ENCODE measurements around the gene MMP15. TPM values are rescaled to one million over a fixed set of nuclear protein-coding genes. Genes with fewer than 3 reads are reported as not detected.
A peak's percentile ranks its signal among the peaks of the same experiment; 100 is the strongest.

The MMP15 gene
- total RNA-seq, 1 experiment from 2014 or later = 27.0 TPM

- Histone ChIP-seq H3K27me3 (replicated peaks; ENCODE audit: control insufficient read depth, insufficient read depth, low read length) (no peaks in the 10 kb centered on the region), H3K9me3 (no peaks in the 10 kb centered on the region), H3K4me1 (peaks cover 16% of the 10 kb centered on the region), H3K4me3 (ENCODE audit: low read depth, low read length) (peak overlapping the region; percentile 74), H3K36me3 (ENCODE audit: control insufficient read depth, insufficient read depth, low read length) (no peaks in the 10 kb centered on the region)
- Mint-ChIP-seq H3K9me3 (ENCODE audit: unreplicated experiment) (no peaks in the 10 kb centered on the region), H3K27me3 (ENCODE audit: insufficient read depth, unreplicated experiment) (no peaks in the 10 kb centered on the region), H3K27ac (ENCODE audit: unreplicated experiment) (no peak overlapping the region), H3K36me3 (ENCODE audit: insufficient read depth, unreplicated experiment) (peaks cover 12% of the 10 kb centered on the region), H3K4me1 (ENCODE audit: low read depth, unreplicated experiment) (peaks cover 13% of the 10 kb centered on the region), H3K4me3 (ENCODE audit: unreplicated experiment) (peak overlapping the region; percentile 81)
- no peak for TF ChIP-seq CTCF (IDR thresholded peaks at IDR 0.05; ENCODE audit: insufficient read depth in 1 of 2, low read depth in 1 of 2, low read length in 1 of 2, severe bottlenecking in 1 of 2, unreplicated experiment in 1 of 2)
- no peak for DNase-seq
- BruUV-seq (replicated peaks) = no TSS peak
- CTCF ChIA-PET = interaction anchor here (0.6 to 2.0 kb wide), 8 partner anchors 37 to 121 kb away, joined by 3 to 14 read pairs (median 6); no protein-coding TSS in a partner anchor
- POLR2A ChIA-PET = no interaction called here
- intact Hi-C loops (cut with micrococcal nuclease; ENCODE audit: unreplicated experiment) = loop anchor here (10.0 kb wide), 1 partner anchor 727 kb away; no protein-coding TSS in a partner anchor
These were observed 1.8 kb downstream of the MMP15 start for GRCh38 chr16:58027161-58027915.

- ChIA-PET CTCF (interaction anchor here (0.6 to 1.3 kb wide), 4 partner anchors 39 to 94 kb away, joined by 3 to 9 read pairs (median 5); no protein-coding TSS in a partner anchor), POLR2A (no interaction called here)
- H3K27ac Mint-ChIP-seq (ENCODE audit: unreplicated experiment) = no peak overlapping the region
- H3K9me3 Mint-ChIP-seq (ENCODE audit: unreplicated experiment) = no peaks in the 10 kb centered on the region
- no peaks in the 10 kb centered on the region for H3K27me3 Mint-ChIP-seq (ENCODE audit: insufficient read depth, unreplicated experiment)
- Histone ChIP-seq H3K27me3 (replicated peaks; ENCODE audit: control insufficient read depth, insufficient read depth, low read length) (no peaks in the 10 kb centered on the region), H3K4me1 (peaks cover 21% of the 10 kb centered on the region), H3K36me3 (ENCODE audit: control insufficient read depth, insufficient read depth, low read length) (no peaks in the 10 kb centered on the region), H3K4me3 (ENCODE audit: low read depth, low read length) (no peak overlapping the region), H3K9me3 (no peaks in the 10 kb centered on the region)
- peaks cover 12% of the 10 kb centered on the region for H3K36me3 Mint-ChIP-seq (ENCODE audit: insufficient read depth, unreplicated experiment)
- peak overlapping the region; percentile 81 for H3K4me3 Mint-ChIP-seq (ENCODE audit: unreplicated experiment)
- no TSS peak for BruUV-seq (replicated peaks)
- H3K4me1 Mint-ChIP-seq (ENCODE audit: low read depth, unreplicated experiment) = peaks cover 8% of the 10 kb centered on the region
- no peak for TF ChIP-seq CTCF (IDR thresholded peaks at IDR 0.05; ENCODE audit: insufficient read depth in 1 of 2, low read depth in 1 of 2, low read length in 1 of 2, severe bottlenecking in 1 of 2, unreplicated experiment in 1 of 2)
- DNase-seq = no peak
- intact Hi-C loops (cut with micrococcal nuclease; ENCODE audit: unreplicated experiment) = loop anchor here (10.0 kb wide), 1 partner anchor 727 kb away; no protein-coding TSS in a partner anchor
These were observed 2.4 kb downstream of the MMP15 start for GRCh38 chr16:58027916-58028455.

GRCh38 chr16:58028541-58029070 is 3.1 kb downstream of the MMP15 start:
- intact Hi-C loops (cut with micrococcal nuclease; ENCODE audit: unreplicated experiment) = loop anchor here (10.0 kb wide), 1 partner anchor 726 kb away; no protein-coding TSS in a partner anchor
- no peaks in the 10 kb centered on the region for H3K27me3 ChIP-seq (replicated peaks; ENCODE audit: control insufficient read depth, insufficient read depth, low read length)
- no peak overlapping the region for H3K4me3 Mint-ChIP-seq (ENCODE audit: unreplicated experiment)
- no peak for TF ChIP-seq CTCF (IDR thresholded peaks at IDR 0.05; ENCODE audit: insufficient read depth in 1 of 2, low read depth in 1 of 2, low read length in 1 of 2, severe bottlenecking in 1 of 2, unreplicated experiment in 1 of 2)
- BruUV-seq (replicated peaks) = no TSS peak
- no peak overlapping the region for H3K4me3 ChIP-seq (ENCODE audit: low read depth, low read length)
- H3K27me3 Mint-ChIP-seq (ENCODE audit: insufficient read depth, unreplicated experiment) = no peaks in the 10 kb centered on the region
- H3K36me3 ChIP-seq (ENCODE audit: control insufficient read depth, insufficient read depth, low read length) = no peaks in the 10 kb centered on the region
- ChIA-PET POLR2A (interaction anchor here (0.6 kb wide), 1 partner anchor 331 kb away, joined by 3 read pairs; no protein-coding TSS in a partner anchor), CTCF (interaction anchor here (0.9 to 1.3 kb wide), 2 partner anchors 93 to 101 kb away, joined by 3 to 4 read pairs; partner anchors contain the start of gene CFAP20)
- H3K9me3 Mint-ChIP-seq (ENCODE audit: unreplicated experiment) = no peaks in the 10 kb centered on the region
- H3K27ac Mint-ChIP-seq (ENCODE audit: unreplicated experiment) = no peak overlapping the region
- H3K4me1 ChIP-seq = peaks cover 21% of the 10 kb centered on the region
- DNase-seq = no peak
- peaks cover 12% of the 10 kb centered on the region for H3K36me3 Mint-ChIP-seq (ENCODE audit: insufficient read depth, unreplicated experiment)
- H3K4me1 Mint-ChIP-seq (ENCODE audit: low read depth, unreplicated experiment) = peaks cover 8% of the 10 kb centered on the region
- no peaks in the 10 kb centered on the region for H3K9me3 ChIP-seq

Measured in Caco-2 (cell line).